ENCODE data around the gene ADRA1B.

DNA sequence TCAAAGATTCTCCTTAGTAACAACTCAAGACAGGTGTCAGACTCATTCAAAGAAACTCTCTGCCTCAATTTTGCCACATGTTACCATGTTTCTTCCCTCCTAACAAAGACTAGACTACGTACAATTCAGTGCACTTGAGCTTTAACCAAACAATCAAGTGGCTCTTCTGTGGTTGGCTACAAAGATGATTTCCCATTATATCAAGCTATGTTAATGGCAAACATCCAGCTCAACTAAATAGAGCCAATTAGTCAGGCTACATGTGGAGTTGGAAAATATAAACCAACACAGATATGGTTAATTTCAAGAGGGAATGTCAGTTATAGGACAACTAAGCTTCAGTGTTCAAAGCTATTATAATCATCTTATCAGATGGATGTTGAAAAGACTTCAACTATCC, 29.2 kb upstream of the ADRA1B start:
- TF ChIP-seq POLR2A (IDR thresholded peaks at IDR 0.05; ENCODE audit: low read length), result no peak
- TF ChIP-seq, protein P1, sequence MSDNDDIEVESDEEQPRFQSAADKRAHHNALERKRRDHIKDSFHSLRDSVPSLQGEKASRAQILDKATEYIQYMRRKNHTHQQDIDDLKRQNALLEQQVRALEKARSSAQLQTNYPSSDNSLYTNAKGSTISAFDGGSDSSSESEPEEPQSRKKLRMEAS (IDR thresholded peaks at IDR 0.05), result no peak
- TF ChIP-seq, protein P2, sequence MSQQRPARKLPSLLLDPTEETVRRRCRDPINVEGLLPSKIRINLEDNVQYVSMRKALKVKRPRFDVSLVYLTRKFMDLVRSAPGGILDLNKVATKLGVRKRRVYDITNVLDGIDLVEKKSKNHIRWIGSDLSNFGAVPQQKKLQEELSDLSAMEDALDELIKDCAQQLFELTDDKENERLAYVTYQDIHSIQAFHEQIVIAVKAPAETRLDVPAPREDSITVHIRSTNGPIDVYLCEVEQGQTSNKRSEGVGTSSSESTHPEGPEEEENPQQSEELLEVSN (IDR thresholded peaks at IDR 0.05; ENCODE audit: borderline replicate concordance, low read depth), result no peak
- TF ChIP-seq, protein P3, sequence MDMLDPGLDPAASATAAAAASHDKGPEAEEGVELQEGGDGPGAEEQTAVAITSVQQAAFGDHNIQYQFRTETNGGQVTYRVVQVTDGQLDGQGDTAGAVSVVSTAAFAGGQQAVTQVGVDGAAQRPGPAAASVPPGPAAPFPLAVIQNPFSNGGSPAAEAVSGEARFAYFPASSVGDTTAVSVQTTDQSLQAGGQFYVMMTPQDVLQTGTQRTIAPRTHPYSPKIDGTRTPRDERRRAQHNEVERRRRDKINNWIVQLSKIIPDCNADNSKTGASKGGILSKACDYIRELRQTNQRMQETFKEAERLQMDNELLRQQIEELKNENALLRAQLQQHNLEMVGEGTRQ (IDR thresholded peaks at IDR 0.05), result no peak
- TF ChIP-seq FOSL2 (IDR thresholded peaks at IDR 0.05), result no peak
- no peak for TF ChIP-seq FOSL2 (CRISPR knock-in tag; IDR thresholded peaks at IDR 0.05)
- no peak for TF ChIP-seq JUNB (IDR thresholded peaks at IDR 0.05)
- TF ChIP-seq, protein P4, sequence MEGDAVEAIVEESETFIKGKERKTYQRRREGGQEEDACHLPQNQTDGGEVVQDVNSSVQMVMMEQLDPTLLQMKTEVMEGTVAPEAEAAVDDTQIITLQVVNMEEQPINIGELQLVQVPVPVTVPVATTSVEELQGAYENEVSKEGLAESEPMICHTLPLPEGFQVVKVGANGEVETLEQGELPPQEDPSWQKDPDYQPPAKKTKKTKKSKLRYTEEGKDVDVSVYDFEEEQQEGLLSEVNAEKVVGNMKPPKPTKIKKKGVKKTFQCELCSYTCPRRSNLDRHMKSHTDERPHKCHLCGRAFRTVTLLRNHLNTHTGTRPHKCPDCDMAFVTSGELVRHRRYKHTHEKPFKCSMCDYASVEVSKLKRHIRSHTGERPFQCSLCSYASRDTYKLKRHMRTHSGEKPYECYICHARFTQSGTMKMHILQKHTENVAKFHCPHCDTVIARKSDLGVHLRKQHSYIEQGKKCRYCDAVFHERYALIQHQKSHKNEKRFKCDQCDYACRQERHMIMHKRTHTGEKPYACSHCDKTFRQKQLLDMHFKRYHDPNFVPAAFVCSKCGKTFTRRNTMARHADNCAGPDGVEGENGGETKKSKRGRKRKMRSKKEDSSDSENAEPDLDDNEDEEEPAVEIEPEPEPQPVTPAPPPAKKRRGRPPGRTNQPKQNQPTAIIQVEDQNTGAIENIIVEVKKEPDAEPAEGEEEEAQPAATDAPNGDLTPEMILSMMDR (IDR thresholded peaks at IDR 0.05), result no peak
- no peak for TF ChIP-seq RAD21 (conservative IDR thresholded peaks at IDR 0.05 in 1 of 2, IDR thresholded peaks at IDR 0.05 in 1 of 2)
- TF ChIP-seq ZC3H11A (IDR thresholded peaks at IDR 0.05), result no peak
- TF ChIP-seq EP300 (IDR thresholded peaks at IDR 0.05), result no peak
- no peak for TF ChIP-seq HDAC2 (IDR thresholded peaks at IDR 0.05)

Data from A549 (cell line).